HG02938 (cell line): ENCODE measurements around the gene RAVER1.
"Not testable (repeated sequence)": the region's sequence is repeated elsewhere in the genome, so short reads cannot be mapped to it uniquely, and the experiment has no call there.

Experiments
- ATAC-seq: cut with Tn5 transposase; IDR thresholded peaks from one replicate; pipeline ENCODE4 v1.9.1; 2021; ENCODE audit warnings: mild to moderate bottlenecking, moderate library complexity; ENCODE audit not compliant: unreplicated experiment

Gene RAVER1

DNA sequence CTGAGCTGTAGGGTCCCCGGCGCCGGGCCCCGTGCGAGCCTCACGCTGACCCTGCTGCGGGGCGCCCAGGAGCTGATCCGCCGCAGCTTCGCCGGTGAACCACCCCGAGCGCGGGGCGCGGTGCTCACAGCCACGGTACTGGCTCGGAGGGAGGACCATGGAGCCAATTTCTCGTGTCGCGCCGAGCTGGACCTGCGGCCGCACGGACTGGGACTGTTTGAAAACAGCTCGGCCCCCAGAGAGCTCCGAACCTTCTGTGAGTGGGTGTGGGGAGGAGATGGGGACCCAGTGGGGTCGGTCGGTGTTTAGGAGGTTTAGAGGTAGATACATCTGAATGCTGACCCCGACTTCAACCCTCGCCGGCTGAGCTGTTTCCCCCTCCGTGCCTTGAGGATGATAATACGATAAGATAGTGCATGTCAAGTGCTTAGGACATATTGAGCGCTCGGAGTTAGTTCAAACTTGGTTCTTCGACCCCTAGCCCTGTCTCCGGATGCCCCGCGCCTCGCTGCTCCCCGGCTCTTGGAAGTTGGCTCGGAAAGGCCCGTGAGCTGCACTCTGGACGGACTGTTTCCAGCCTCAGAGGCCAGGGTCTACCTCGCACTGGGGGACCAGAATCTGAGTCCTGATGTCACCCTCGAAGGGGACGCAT, 41.6 kb downstream of the RAVER1 start:
- ATAC-seq: no peak

DNA sequence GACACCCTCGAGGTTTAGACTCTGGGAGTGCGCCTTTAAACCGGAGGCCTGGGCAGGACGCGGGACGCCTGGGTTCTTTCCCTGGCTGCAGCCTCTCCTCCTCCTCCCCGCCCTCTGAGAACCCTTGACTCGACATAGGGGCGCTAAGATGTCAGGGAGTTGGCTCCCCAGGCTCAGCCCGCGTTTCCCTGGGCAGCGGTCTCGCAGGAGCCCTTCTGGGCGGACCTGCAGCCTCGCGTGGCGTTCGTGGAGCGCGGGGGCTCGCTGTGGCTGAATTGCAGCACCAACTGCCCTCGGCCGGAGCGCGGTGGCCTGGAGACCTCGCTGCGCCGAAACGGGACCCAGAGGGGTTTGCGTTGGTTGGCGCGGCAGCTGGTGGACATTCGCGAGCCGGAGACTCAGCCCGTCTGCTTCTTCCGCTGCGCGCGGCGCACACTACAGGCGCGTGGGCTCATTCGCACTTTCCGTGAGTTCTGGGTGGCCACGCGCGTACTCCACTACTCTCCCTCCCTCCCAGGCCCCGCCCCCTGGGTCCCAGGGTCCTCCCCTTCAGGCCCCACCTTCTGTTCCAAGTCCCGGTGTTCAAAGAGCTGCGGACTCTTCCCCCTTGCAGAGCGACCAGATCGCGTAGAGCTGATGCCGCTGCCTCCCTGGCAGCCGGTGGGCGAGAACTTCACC, 42.3 kb downstream of the RAVER1 start:
- no peak for ATAC-seq

DNA sequence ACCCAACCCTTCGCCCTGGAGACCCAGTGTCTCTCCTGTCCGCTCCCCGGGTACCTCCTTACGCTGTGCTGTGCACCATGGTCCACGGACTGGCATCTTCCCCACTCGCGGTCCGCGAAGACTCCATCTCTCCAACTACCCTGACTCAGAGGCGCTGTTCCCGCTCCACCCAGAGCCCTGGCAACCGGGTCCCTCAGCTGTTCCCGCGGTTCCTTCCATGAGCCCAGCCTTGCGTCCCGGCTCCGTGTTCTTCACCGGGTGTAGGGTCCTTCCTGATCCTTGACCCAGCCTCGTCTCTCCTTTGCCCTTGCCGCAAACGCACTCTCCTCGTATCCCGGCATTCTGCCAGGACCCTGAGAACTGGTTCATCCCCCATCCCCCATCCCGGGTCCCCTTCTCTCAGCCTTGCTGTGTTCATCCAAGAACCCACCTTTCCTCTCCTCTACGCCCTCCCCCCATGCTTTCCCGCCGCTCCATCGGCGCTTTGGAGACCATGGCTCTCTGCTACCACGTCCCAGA, 42.9 kb downstream of the RAVER1 start:
- no peak for ATAC-seq

DNA sequence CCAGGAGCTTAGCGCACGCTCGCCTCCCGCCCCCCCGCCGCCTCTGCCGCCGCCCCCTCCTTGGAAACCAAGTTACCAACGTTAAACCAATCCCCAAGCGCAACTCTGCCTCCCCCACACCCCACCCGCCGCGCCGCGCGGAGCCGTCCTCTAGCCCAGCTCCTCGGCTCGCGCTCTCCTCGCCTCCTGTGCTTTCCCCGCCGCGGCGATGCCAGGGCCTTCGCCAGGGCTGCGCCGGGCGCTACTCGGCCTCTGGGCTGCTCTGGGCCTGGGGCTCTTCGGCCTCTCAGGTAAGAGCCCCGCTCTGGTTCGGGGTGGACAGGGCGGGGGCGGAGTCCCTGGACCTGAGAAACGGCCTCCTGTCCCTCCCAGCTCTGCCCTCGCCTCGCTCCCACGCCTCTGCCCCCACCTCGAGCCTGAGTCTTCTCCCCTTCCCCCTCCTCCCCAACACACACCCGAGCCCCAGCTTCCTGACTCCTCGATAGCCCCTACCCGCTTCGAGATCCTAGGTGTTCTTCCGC, 43.4 kb downstream of the RAVER1 start, which contains the start of gene ICAM5:
ICAM5 (plus strand) TSS at position 117 of the 521 bp plus-strand sequence; CDS start at position 209, 92 bp downstream.
- no peak for ATAC-seq

DNA sequence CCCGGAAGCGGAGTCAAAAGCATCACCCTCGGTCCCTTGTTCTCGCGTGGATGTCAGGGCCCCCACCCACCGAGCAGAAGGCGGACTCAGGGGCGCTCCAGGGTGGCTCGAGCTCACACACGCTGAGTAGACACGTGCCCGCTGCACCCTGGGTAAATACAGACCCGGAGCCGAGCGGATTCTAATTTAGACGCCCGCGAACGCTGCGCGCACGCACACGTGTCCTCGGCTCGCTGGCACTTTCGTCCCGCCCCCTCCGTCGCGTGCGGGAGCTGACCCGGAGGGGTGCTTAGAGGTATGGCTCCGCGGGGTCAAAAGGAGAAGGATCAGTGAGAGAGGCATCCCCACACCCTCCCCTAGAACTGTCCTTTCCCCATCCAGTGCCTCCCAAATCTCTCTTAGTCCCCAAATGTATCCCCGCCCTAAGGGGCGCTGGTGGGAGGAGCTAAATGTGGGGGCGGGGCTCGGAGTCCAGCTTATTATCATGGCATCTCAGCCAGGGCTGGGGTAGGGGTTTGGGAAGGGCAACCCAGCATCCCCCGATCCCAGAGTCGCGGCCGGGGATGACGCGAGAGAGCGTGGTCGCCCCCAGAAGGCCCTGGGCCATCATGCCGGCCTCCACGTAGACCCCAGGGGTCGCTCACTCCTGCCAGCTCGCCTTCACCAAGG, 44.0 kb downstream of the RAVER1 start:
- ATAC-seq: no peak

DNA sequence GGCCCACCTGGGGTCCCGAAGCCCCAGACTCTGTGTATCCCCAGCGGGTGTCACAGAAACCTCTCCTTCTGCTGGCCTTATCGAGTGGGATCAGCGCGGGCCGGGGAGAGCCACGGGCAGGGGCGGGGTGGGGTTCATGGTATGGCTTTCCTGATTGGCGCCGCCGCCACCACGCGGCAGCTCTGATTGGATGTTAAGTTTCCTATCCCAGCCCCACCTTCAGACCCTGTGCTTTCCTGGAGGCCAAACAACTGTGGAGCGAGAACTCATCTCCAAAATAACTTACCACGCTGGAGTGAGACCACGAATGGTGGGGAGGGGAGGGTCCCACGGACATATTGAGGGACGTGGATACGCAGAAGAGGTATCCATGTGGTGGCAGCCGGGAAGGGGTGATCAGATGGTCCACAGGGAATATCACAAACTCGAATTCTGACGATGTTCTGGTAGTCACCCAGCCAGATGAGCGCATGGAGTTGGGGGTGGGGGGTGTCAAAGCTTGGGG, 44.6 kb downstream of the RAVER1 start:
- no peak for ATAC-seq

DNA sequence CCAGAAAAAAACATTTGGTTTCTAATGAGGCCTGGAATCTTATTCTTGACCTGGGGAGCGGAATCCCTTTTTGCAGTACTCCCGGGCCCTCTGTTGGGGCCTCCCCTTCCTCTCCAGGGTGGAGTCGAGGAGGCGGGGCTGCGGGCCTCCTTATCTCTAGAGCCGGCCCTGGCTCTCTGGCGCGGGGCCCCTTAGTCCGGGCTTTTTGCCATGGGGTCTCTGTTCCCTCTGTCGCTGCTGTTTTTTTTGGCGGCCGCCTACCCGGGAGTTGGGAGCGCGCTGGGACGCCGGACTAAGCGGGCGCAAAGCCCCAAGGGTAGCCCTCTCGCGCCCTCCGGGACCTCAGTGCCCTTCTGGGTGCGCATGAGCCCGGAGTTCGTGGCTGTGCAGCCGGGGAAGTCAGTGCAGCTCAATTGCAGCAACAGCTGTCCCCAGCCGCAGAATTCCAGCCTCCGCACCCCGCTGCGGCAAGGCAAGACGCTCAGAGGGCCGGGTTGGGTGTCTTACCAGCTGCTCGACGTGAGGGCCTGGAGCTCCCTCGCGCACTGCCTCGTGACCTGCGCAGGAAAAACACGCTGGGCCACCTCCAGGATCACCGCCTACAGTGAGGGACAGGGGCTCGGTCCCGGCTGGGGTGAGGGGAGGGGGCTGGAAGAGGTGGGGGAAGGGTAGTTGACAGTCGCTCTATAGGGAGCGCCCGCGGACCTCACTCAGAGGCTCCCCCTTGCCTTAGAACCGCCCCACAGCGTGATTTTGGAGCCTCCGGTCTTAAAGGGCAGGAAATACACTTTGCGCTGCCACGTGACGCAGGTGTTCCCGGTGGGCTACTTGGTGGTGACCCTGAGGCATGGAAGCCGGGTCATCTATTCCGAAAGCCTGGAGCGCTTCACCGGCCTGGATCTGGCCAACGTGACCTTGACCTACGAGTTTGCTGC, 46.3 kb downstream of the RAVER1 start, which contains the start of gene ICAM4:
ICAM4 (plus strand) TSS at position 153 of the 935 bp plus-strand sequence; CDS start at position 211, 58 bp downstream.
- no peak for ATAC-seq

DNA sequence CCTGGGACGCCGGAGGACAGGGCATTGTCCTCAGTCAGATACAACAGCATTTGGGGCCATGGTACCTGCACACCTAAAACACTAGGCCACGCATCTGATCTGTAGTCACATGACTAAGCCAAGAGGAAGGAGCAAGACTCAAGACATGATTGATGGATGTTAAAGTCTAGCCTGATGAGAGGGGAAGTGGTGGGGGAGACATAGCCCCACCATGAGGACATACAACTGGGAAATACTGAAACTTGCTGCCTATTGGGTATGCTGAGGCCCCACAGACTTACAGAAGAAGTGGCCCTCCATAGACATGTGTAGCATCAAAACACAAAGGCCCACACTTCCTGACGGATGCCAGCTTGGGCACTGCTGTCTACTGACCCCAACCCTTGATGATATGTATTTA, 47.9 kb downstream of the RAVER1 start:
- no peak for ATAC-seq

DNA sequence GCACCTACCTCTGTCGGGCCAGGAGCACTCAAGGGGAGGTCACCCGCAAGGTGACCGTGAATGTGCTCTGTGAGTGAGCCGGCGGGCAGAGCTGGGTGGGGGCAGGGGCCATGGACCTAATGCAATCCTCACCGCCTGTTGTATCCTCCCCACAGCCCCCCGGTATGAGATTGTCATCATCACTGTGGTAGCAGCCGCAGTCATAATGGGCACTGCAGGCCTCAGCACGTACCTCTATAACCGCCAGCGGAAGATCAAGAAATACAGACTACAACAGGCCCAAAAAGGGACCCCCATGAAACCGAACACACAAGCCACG, 48.4 kb downstream of the RAVER1 start:
- no peak for ATAC-seq

DNA sequence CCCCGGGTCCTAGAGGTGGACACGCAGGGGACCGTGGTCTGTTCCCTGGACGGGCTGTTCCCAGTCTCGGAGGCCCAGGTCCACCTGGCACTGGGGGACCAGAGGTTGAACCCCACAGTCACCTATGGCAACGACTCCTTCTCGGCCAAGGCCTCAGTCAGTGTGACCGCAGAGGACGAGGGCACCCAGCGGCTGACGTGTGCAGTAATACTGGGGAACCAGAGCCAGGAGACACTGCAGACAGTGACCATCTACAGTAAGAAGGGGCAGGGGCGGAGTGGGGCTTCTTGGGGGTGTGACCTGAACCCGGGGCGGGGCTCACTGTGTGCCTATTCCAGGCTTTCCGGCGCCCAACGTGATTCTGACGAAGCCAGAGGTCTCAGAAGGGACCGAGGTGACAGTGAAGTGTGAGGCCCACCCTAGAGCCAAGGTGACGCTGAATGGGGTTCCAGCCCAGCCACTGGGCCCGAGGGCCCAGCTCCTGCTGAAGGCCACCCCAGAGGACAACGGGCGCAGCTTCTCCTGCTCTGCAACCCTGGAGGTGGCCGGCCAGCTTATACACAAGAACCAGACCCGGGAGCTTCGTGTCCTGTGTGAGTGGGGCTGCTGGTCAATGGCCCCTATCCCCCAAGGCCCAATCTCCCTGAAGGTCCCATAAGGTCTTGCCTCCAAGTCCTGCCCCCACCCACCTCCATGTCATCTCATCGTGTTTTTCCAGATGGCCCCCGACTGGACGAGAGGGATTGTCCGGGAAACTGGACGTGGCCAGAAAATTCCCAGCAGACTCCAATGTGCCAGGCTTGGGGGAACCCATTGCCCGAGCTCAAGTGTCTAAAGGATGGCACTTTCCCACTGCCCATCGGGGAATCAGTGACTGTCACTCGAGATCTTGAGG, 49.0 kb downstream of the RAVER1 start:
- ATAC-seq: no peak

DNA sequence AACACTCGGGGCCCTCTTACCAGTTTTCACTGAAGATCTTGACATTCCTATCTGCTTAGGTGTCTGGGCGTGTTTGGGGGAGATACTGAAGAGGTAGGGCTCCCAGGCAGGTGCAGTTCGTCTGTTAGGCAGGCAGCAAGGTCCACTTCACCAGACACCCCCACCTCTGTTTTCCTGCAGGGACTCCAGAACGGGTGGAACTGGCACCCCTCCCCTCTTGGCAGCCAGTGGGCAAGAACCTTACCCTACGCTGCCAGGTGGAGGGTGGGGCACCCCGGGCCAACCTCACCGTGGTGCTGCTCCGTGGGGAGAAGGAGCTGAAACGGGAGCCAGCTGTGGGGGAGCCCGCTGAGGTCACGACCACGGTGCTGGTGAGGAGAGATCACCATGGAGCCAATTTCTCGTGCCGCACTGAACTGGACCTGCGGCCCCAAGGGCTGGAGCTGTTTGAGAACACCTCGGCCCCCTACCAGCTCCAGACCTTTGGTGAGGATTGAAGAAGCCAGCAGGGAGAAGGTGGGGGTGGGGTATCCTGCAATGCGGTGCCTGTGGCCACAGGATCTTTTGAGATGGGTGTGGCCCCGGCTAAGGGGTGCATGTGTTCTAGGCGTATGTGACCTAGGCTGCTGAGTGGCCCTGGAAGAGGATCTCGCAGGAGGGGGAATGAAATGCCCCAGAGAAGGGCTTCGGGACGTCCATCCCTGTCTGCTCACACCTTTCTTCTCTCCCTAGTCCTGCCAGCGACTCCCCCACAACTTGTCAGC, 49.8 kb downstream of the RAVER1 start:
- ATAC-seq: no peak

DNA sequence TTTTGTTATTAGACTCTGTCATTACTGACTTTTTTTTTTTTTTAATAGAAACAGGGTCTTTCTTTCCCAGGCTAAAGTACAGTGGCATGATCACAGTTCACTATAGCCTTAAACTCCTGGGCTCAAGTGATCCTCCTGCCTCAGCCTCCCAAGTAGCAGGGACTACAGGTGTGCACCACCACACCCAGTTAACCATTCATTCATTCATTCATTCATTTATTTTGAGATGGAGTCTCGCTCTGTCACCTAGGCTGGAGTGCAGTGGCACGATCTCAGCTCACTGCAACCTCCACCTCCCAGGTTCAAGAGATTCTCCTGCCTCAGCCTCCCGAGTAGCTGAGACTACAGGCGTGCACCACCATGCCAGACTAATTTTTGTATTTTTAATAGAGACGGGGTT, 51.3 kb downstream of the RAVER1 start:
- ATAC-seq: not testable (repeated sequence)

DNA sequence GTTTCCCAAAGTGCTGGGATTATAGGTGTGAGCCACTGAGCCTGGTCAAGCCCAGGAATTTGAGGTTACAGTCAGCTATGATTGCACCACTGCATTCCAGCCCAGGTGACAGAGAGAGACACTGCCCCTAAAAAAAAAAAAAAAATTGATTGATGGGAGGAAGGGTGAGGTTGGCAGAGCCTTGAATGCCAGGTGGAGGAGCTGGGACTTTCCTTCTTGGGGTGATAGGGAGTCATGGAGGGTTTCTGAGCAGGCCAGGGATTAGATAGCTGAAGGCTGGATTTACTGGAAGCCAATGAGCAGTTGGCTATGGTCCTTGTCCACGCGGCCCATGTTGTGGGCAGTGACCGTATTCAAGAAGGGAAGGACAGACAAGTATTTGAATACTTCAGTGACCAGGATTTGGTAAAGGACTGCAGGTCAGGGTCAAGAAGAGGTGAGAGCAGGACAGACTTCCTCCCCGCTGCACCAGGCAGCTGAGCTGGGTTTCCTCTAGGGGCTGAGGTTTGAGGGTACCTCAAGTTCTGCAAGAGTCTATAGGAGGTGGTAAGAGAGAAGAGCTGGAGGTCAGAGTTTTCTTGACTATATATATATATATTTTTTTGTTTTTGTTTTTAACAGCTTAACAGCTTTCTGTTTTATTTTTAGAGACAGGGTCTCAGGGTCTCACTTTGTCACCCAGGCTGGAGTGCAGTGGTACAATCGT, 53.4 kb downstream of the RAVER1 start:
- no peak for ATAC-seq

DNA sequence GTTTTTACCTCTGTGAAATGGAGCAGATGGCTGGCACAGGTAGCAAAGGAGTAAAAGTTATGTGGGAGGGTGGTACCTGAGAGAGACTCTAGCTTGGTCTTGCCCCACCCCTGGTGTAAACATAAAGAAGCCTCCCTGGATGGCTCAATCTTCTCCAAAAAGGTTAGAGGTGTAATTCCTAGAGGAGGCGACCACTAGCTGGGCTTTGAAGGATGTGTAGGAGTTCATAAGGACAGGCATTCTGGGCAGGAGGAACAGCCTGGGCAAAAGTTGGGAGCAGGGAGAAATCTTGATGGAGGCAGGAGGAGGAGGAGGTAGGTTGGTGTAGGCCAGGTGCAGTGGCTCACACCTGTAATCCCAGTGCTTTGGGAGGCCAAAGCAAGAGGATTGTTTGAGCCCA, 54.4 kb downstream of the RAVER1 start:
- no peak for ATAC-seq

DNA sequence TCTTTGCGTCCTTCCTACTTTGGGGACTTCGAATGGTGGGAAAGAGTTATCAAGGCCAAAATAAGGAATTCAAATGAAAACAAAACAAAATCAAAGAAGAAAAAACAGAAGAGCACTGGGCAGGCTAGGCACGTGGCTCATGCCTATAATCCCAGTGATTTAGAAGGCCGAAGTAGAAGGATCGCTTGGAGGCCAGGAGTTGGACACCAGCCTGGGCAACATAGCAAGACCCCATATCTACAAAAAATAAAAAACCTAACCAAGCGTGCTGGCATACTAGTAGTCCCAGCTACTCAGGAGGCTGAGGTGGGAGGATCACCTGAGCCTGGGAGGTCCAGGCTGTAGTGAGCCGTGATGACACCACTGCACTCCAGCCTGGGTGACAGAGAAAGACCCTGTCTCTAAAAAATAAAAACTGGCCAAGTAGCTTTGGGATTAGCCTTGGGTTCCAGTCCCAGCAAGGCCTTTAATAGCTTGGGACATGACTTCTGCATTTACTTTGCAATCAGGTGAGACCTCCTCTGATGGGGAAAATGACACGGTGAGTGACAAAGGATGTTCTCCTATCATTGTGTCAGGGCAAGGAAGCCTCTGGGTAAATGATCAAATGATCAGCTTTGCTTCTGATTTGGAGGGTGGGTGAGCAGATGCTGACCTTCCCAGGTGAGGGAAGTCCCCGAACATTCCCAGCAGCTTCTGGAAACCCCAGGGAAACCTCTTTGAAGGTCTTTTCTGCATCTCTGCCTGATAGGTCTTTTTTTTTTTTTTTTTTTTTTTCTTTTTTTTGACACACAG, 55.3 kb downstream of the RAVER1 start:
- no peak for ATAC-seq

DNA sequence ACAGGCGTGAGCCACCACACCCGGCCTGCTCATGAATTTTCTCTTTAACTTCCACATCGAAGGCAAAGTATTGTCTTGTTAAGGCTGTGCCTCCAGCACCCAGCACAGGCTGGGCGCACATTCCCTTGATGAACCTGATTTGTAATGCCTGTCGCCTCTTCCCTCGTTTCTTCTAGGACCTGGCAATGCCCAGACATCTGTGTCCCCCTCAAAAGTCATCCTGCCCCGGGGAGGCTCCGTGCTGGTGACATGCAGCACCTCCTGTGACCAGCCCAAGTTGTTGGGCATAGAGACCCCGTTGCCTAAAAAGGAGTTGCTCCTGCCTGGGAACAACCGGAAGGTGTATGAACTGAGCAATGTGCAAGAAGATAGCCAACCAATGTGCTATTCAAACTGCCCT, 58.7 kb downstream of the RAVER1 start:
- ATAC-seq: no peak

DNA sequence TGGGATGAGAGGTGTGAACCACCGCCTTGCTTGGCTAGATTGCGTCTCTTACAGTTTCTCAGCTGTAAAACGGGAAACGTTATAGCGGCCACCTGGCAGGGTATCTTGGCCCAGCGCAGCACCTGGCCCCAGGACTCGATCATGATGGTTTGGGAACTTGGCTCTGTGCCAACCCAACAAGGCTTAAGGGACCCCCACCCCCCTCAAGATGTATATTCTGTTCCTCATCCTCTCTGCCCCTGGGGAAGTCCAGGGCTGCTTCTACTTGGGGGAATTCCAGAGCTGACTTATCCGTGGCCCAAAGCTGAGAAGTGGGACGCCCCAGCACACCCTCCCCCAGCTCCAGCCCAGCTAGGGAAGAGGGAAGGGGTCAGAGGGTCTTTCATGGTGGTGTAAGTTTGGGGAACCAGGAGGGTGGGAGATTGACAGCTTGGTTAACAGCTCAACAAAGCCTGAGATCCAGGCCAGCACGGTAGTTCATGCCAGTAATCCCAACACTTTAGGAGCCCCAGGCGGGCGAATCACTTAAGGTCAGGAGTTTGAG, 61.7 kb downstream of the RAVER1 start:
- ATAC-seq: no peak
